H9 (cell line): Measurements from ENCODE around the gene OMG. TPM values are rescaled to one million over a fixed set of nuclear protein-coding genes. Genes with fewer than 3 reads are reported as not detected.

Experiments
- DNase-seq: peaks from one replicate; pipeline ENCODE4 v3.0.0-alpha.2; 2017
- H2AFZ ChIP-seq: one replicate; pipeline ENCODE4 v1.6.1; 2013; ENCODE audit warnings: mild to moderate bottlenecking, low read length, control low read depth, moderate library complexity
- H2AK5ac ChIP-seq: 2 replicates; pipeline ENCODE4 v1.6.1; 2013; ENCODE audit warnings: low read length, control low read depth, mixed read lengths; ENCODE audit not compliant: insufficient read length
- H2BK120ac ChIP-seq: one replicate; pipeline ENCODE4 v1.6.1; 2013; ENCODE audit warnings: low read depth, mild to moderate bottlenecking, low read length, control low read depth, inconsistent platforms; ENCODE audit not compliant: poor library complexity, severe bottlenecking
- H2BK12ac ChIP-seq: 2 replicates; pipeline ENCODE4 v1.6.1; 2013; ENCODE audit warnings: low read length, control low read depth, mixed read lengths, low read depth; ENCODE audit not compliant: insufficient read length
- H2BK15ac ChIP-seq: 2 replicates; pipeline ENCODE4 v1.6.1; 2013; ENCODE audit warnings: low read depth, low read length, control low read depth
- H2BK20ac ChIP-seq: one replicate; pipeline ENCODE4 v1.6.1; 2013; ENCODE audit warnings: low read depth, mild to moderate bottlenecking, low read length, control low read depth, inconsistent platforms; ENCODE audit not compliant: poor library complexity, severe bottlenecking
- H2BK5ac ChIP-seq: 2 replicates; pipeline ENCODE4 v1.6.1; 2013; ENCODE audit warnings: low read length, control low read depth, mixed read lengths; ENCODE audit not compliant: insufficient read length
- H3K14ac ChIP-seq: 2 replicates; pipeline ENCODE4 v1.6.1; 2013; ENCODE audit warnings: low read length, control low read depth; ENCODE audit not compliant: insufficient read depth
- H3K18ac ChIP-seq: 2 replicates; pipeline ENCODE4 v1.6.1; 2013; ENCODE audit warnings: low read depth, mild to moderate bottlenecking, mixed read lengths, low read length, control low read depth; ENCODE audit not compliant: insufficient read length
- H3K23ac ChIP-seq: 2 replicates; pipeline ENCODE4 v1.6.1; 2013; ENCODE audit warnings: low read length, control low read depth, mixed read lengths, low read depth; ENCODE audit not compliant: insufficient read length
- H3K23me2 ChIP-seq: 2 replicates; pipeline ENCODE4 v1.6.1; 2013; ENCODE audit warnings: low read depth, mild to moderate bottlenecking, mixed read lengths, low read length, control low read depth; ENCODE audit not compliant: insufficient read length, poor library complexity, severe bottlenecking
- H3K27ac ChIP-seq: 2 replicates; pipeline ENCODE4 v1.5.1; 2013; ENCODE audit warnings: low read length, control low read depth, mixed read lengths, low read depth; ENCODE audit not compliant: insufficient read length
- H3K27me3 ChIP-seq: 2 replicates; pipeline ENCODE4 v1.6.1; 2013; ENCODE audit warnings: low read length, control low read depth, inconsistent platforms; ENCODE audit not compliant: insufficient read depth
- H3K4ac ChIP-seq: 2 replicates; pipeline ENCODE4 v1.6.1; 2013; ENCODE audit warnings: low read depth, mild to moderate bottlenecking, control low read depth, inconsistent platforms, low read length, moderate library complexity
- H3K4me1 ChIP-seq: 2 replicates; pipeline ENCODE4 v1.6.1; 2013; ENCODE audit warnings: low read length, control low read depth, inconsistent platforms; ENCODE audit not compliant: insufficient read depth
- H3K4me2 ChIP-seq: 2 replicates; pipeline ENCODE4 v1.6.1; 2013; ENCODE audit warnings: low read length, control low read depth, mixed read lengths; ENCODE audit not compliant: insufficient read length, insufficient read depth
- H3K56ac ChIP-seq: 2 replicates; pipeline ENCODE4 v1.6.1; 2013; ENCODE audit warnings: low read depth, mild to moderate bottlenecking, mixed read lengths, low read length, control low read depth; ENCODE audit not compliant: insufficient read length
- H3K79me1 ChIP-seq: 2 replicates; pipeline ENCODE4 v1.6.1; 2013; ENCODE audit warnings: low read depth, mild to moderate bottlenecking, moderate library complexity, low read length, control low read depth, inconsistent platforms; ENCODE audit not compliant: insufficient read depth, poor library complexity, severe bottlenecking
- H3K79me2 ChIP-seq: 2 replicates; pipeline ENCODE4 v1.6.1; 2013; ENCODE audit warnings: low read length, control low read depth, inconsistent platforms; ENCODE audit not compliant: insufficient read depth
- H3K9ac ChIP-seq: 2 replicates; pipeline ENCODE4 v1.6.1; 2013; ENCODE audit warnings: low read length, control low read depth, mixed read lengths; ENCODE audit not compliant: insufficient read length; ENCODE audit errors: extremely low read depth
- H3K9me3 ChIP-seq: one replicate; pipeline ENCODE4 v1.6.1; 2013; ENCODE audit warnings: low read depth, low read length, inconsistent platforms; ENCODE audit not compliant: control insufficient read depth
- H3T11ph ChIP-seq: one replicate; pipeline ENCODE4 v1.6.1; 2013; ENCODE audit warnings: mild to moderate bottlenecking, low read length, control low read depth, inconsistent platforms
- H4K20me1 ChIP-seq: one replicate; pipeline ENCODE4 v1.6.1; 2013; ENCODE audit not compliant: control insufficient read depth, insufficient read length, insufficient read depth
- H4K5ac ChIP-seq: 2 replicates; pipeline ENCODE4 v1.6.1; 2013; ENCODE audit warnings: low read depth, mild to moderate bottlenecking, mixed read lengths, low read length, control low read depth; ENCODE audit not compliant: insufficient read length
- H4K8ac ChIP-seq: replicated peaks from 2 replicates; pipeline ENCODE4 v1.6.1; 2013; ENCODE audit warnings: low read length, control low read depth, mixed read lengths, low read depth; ENCODE audit not compliant: insufficient read length
- H4K91ac ChIP-seq: 2 replicates; pipeline ENCODE4 v1.6.1; 2013; ENCODE audit warnings: low read depth, mild to moderate bottlenecking, moderate library complexity, mixed read lengths, low read length, control low read depth; ENCODE audit not compliant: insufficient read length
- H3K27ac Mint-ChIP-seq, 3 experiments: 2 replicates in 2 of 3; 3 replicates in 1 of 3; pipeline ENCODE4 v1.8.0; 2020 to 2021; ENCODE audit warnings: mixed read lengths in 3 of 3, mild to moderate bottlenecking in 1 of 3, moderate library complexity in 1 of 3
- H3K27me3 Mint-ChIP-seq: 2 replicates; pipeline ENCODE4 v1.8.0; 2021; ENCODE audit warnings: low read depth, mild to moderate bottlenecking, moderate library complexity, mixed read lengths
- H3K36me3 Mint-ChIP-seq, 3 experiments: 2 replicates in 2 of 3; 3 replicates in 1 of 3; pipeline ENCODE4 v1.8.0; 2020 to 2021; ENCODE audit warnings: low read depth in 3 of 3, mixed read lengths in 3 of 3; ENCODE audit not compliant: insufficient read depth in 1 of 3
- H3K4me1 Mint-ChIP-seq, 2 experiments: 2 replicates each; pipeline ENCODE4 v1.8.0; 2020; ENCODE audit warnings: mixed read lengths in 2 of 2
- H3K4me3 Mint-ChIP-seq, 2 experiments: 2 replicates in 1 of 2; 3 replicates in 1 of 2; pipeline ENCODE4 v1.8.0; 2020 to 2021; ENCODE audit warnings: mild to moderate bottlenecking in 2 of 2, mixed read lengths in 2 of 2, moderate library complexity in 1 of 2
- H3K9me3 Mint-ChIP-seq, 2 experiments: 2 replicates in 1 of 2; 3 replicates in 1 of 2; pipeline ENCODE4 v1.8.0; 2020; ENCODE audit warnings: mild to moderate bottlenecking in 2 of 2, mixed read lengths in 2 of 2, moderate library complexity in 1 of 2
- WGBS: extraction: QIAGEN DNeasy Blood & Tissue Kit; methylation state at CpG from one replicate; pipeline ENCODE4 v1.1.7; 2013; ENCODE audit warnings: missing lambda C conversion rate, low lambda C conversion rate, mixed read lengths; ENCODE audit not compliant: insufficient read length; ENCODE audit errors: extremely low coverage; 5-methylcytosine and 5-hydroxymethylcytosine counted together
- total RNA-seq: library from RNA; stranded (reverse); gene quantifications from 2 replicates; pipeline ENCODE4 v1.2.1, GENCODE V29; 2021
- TF ChIP-seq, protein P1 (sequence below): fragments of 200-600 bp; sonication (generic); conservative IDR thresholded peaks from 3 replicates; pipeline ENCODE4 v1.8.0; 2021; ENCODE audit warnings: antibody characterized with exemption, mild to moderate bottlenecking

The OMG gene
- total RNA-seq, 1 experiment from 2014 or later, result not detected

DNA sequence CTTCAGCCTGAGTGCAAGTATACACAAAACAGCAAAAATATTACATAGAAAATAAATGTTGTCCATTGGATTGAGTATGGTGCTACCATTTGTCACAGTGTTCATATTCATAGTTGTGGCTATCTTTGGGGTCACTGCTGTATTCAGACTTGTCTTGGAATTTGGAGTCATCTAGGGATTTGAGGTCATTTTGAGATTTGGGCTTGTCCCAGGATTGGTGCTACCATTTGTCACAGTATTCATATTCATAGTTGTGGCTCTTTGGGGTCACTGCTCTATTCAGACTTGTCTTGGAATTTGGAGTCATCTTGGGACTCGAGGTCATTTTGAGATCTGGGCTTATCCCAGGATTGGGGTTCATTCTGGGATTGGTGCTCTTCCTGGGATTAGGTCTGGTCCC is 24.8 kb downstream of the OMG start:
- Mint-ChIP-seq H3K27me3 (no peaks in the 10 kb centered on the region), H3K4me1 (peaks cover 8 to 11% of the 10 kb centered on the region in 2 experiments), H3K9me3 (no peaks in the 10 kb centered on the region), H3K36me3 (peaks cover 4 to 44% (median 18%) of the 10 kb centered on the region in 3 experiments; a peak in 6 of 7 replicates), H3K4me3 (no peak overlapping the region), H3K27ac (peak overlapping the region in 1 of 3 experiments; percentile 53; a peak in 1 of 7 replicates)
- H4K8ac ChIP-seq, result no peak overlapping the region
- H4K5ac ChIP-seq, result no peak overlapping the region
- no peaks in the 10 kb centered on the region for H3K23me2 ChIP-seq
- no peak overlapping the region for H3K27ac ChIP-seq
- no peak overlapping the region for H3K56ac ChIP-seq
- no peak overlapping the region for H2BK120ac ChIP-seq
- no peaks in the 10 kb centered on the region for H4K20me1 ChIP-seq
- H2BK20ac ChIP-seq, result no peak overlapping the region
- no peak overlapping the region for H3K18ac ChIP-seq
- no peak overlapping the region for H2BK12ac ChIP-seq
- H3K9me3 ChIP-seq, result no peaks in the 10 kb centered on the region
- H2BK5ac ChIP-seq, result no peak overlapping the region
- H3K79me2 ChIP-seq, result no peaks in the 10 kb centered on the region
- no peak overlapping the region for H3K4me2 ChIP-seq
- no CpG with 5 or more reads among the region's 1 CpG for WGBS
- no peaks in the 10 kb centered on the region for H3K79me1 ChIP-seq
- H3T11ph ChIP-seq, result no peak overlapping the region
- H3K23ac ChIP-seq, result no peak overlapping the region
- no peaks in the 10 kb centered on the region for H3K27me3 ChIP-seq
- no peak overlapping the region for H3K14ac ChIP-seq
- TF ChIP-seq, protein P1, sequence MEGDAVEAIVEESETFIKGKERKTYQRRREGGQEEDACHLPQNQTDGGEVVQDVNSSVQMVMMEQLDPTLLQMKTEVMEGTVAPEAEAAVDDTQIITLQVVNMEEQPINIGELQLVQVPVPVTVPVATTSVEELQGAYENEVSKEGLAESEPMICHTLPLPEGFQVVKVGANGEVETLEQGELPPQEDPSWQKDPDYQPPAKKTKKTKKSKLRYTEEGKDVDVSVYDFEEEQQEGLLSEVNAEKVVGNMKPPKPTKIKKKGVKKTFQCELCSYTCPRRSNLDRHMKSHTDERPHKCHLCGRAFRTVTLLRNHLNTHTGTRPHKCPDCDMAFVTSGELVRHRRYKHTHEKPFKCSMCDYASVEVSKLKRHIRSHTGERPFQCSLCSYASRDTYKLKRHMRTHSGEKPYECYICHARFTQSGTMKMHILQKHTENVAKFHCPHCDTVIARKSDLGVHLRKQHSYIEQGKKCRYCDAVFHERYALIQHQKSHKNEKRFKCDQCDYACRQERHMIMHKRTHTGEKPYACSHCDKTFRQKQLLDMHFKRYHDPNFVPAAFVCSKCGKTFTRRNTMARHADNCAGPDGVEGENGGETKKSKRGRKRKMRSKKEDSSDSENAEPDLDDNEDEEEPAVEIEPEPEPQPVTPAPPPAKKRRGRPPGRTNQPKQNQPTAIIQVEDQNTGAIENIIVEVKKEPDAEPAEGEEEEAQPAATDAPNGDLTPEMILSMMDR, result no peak
- no peak overlapping the region for H2BK15ac ChIP-seq
- no peak overlapping the region for H4K91ac ChIP-seq
- H2AFZ ChIP-seq, result no peak overlapping the region
- H3K4ac ChIP-seq, result no peak overlapping the region
- DNase-seq, result no peak
- no peak overlapping the region for H3K9ac ChIP-seq
- H2AK5ac ChIP-seq, result no peak overlapping the region
- 0 out of 2 replicates have a peak, but pooled peaks cover 3% of the 10 kb centered on the region for H3K4me1 ChIP-seq
